ENCODE data around the gene ISM2.
A peak's percentile ranks its signal among the peaks of the same experiment; 100 is the strongest.

The ISM2 gene

GRCh38 chr14:77508249-77508648, 9.6 kb upstream of the ISM2 start:
- no peak for DNase-seq (ENCODE audit: extremely low read depth, low read depth)
- H3K4me3 ChIP-seq (replicated peaks; ENCODE audit: low read depth, low read length): no peak overlapping the region
- TF ChIP-seq, protein P1, sequence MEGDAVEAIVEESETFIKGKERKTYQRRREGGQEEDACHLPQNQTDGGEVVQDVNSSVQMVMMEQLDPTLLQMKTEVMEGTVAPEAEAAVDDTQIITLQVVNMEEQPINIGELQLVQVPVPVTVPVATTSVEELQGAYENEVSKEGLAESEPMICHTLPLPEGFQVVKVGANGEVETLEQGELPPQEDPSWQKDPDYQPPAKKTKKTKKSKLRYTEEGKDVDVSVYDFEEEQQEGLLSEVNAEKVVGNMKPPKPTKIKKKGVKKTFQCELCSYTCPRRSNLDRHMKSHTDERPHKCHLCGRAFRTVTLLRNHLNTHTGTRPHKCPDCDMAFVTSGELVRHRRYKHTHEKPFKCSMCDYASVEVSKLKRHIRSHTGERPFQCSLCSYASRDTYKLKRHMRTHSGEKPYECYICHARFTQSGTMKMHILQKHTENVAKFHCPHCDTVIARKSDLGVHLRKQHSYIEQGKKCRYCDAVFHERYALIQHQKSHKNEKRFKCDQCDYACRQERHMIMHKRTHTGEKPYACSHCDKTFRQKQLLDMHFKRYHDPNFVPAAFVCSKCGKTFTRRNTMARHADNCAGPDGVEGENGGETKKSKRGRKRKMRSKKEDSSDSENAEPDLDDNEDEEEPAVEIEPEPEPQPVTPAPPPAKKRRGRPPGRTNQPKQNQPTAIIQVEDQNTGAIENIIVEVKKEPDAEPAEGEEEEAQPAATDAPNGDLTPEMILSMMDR (IDR thresholded peaks at IDR 0.05; ENCODE audit: low read depth, low read length, missing control alignments): no peak

- no peak for DNase-seq (ENCODE audit: extremely low read depth, low read depth)
- H3K4me3 ChIP-seq (replicated peaks; ENCODE audit: low read depth, low read length): no peak overlapping the region
- TF ChIP-seq, protein P1 (IDR thresholded peaks at IDR 0.05; ENCODE audit: low read depth, low read length, missing control alignments): no peak
These were observed 9.1 kb upstream of the ISM2 start for GRCh38 chr14:77507762-77508161.

DNA sequence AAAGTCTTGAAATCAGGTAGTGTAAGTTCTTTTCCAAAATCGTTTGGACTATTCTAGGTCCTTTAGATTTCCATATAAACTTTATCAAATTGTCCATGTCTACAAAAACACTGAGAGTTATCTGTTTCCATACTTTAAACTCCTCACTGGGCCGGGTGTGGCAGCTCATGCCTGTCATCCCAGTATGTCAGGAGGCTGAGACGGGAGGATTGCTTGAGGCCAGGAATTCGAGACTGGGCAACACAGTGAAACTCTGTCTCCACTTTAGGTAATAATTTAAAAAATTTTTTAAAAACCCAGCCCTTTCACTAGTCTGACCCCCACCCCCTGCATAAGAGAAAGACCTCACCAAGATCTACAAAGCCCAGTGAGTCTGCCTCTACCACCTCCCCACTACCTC, 6.4 kb upstream of the ISM2 start:
- TF ChIP-seq, protein P1 (IDR thresholded peaks at IDR 0.05; ENCODE audit: low read depth, low read length, missing control alignments): no peak
- no peak for DNase-seq (ENCODE audit: extremely low read depth, low read depth)

DNA sequence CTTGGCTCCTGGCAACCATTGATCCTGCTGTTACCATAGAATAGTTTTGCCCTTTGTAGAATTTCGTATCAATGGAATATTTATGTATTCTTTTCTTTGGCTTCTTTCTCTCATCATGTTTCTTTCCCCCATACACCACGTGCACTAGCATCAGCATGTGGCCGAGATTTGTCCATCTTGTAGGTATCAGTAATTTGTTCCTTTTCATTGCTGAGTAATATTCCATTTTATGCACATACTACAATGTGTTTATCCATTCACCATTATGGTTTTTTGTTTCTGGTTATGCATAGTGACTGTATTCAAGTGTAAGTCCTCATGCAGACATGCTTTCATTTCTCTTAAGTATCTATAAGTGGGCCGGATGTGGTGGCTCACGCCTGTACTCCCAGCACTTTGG, 4.5 kb upstream of the ISM2 start:
- TF ChIP-seq, protein P1 (IDR thresholded peaks at IDR 0.05; ENCODE audit: low read depth, low read length, missing control alignments): no peak
- DNase-seq (ENCODE audit: extremely low read depth, low read depth): no peak
- no peak overlapping the region for H3K4me3 ChIP-seq (replicated peaks; ENCODE audit: low read depth, low read length)

More for the DNA sequence above, 6.4 kb upstream of the ISM2 start:
- no peak overlapping the region for H3K4me3 ChIP-seq (replicated peaks; ENCODE audit: low read depth, low read length)

GRCh38 chr14:77502109-77502782, 3.6 kb upstream of the ISM2 start:
- H3K4me3 ChIP-seq (replicated peaks; ENCODE audit: low read depth, low read length): no peak overlapping the region
- no peak for DNase-seq (ENCODE audit: extremely low read depth, low read depth)
- TF ChIP-seq, protein P1 (IDR thresholded peaks at IDR 0.05; ENCODE audit: low read depth, low read length, missing control alignments): no peak

- peak overlapping the region; percentile 40 for H3K4me3 ChIP-seq (replicated peaks; ENCODE audit: low read depth, low read length)
- TF ChIP-seq, protein P1 (IDR thresholded peaks at IDR 0.05; ENCODE audit: low read depth, low read length, missing control alignments): no peak
- no peak for DNase-seq (ENCODE audit: extremely low read depth, low read depth)
These were observed 440 bp upstream of the ISM2 start for GRCh38 chr14:77498984-77499527.

All from HFF-Myc (cell line).